ENCODE measurements around the gene UBE2F.

UBE2F gene

DNA sequence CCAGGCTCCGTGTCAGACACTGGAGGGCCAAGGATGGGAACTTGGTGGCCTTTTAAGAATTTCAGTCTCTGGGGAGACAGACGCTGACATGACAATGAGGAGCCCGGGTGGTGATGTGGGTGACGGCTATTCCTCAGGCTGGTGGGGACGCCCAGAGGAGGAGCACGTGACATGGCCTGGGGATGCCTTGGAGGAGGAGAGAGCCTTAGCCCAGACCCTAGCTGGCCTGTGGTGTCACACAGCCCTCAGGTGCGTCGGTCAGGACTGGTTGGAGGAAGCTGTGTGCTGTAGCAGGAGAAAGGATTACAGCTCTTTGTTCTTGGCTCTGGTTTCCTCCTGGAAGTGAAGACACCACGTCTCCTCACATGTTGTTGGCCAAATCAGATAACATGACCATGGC lies 54.0 kb downstream of the UBE2F start:
- no peak overlapping the region for H3K4me3 ChIP-seq (ENCODE audit: low read depth, low read length)
- no peak for DNase-seq (ENCODE audit: low read depth)
- TF ChIP-seq CTCF (IDR thresholded peaks at IDR 0.05; ENCODE audit: low read depth, low read length, missing control alignments): no peak
- in situ Hi-C loops (cut with HindIII; ENCODE audit: low sequenced_read_pairs): no loop called here

DNA sequence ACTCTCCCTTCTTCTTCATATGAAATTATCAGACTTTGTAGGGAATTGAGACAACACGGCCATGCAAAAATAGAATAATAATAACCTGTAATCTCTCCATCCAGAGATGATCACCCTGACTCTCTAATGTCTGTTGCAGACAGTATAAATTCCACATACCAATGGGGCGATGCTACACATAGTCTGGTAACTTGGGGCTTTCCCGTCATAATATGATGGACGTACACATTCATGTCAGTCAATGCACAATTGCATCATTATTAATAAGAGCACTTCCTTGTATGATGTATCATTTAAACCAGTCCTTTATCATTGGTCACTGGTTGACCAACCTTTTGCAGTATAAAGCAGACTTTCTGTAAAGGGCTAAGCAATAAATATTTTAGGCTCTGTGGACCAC lies 54.5 kb downstream of the UBE2F start:
- no peak for DNase-seq (ENCODE audit: low read depth)
- H3K4me3 ChIP-seq (ENCODE audit: low read depth, low read length): no peak overlapping the region
- in situ Hi-C loops (cut with HindIII; ENCODE audit: low sequenced_read_pairs): no loop called here
- TF ChIP-seq CTCF (IDR thresholded peaks at IDR 0.05; ENCODE audit: low read depth, low read length, missing control alignments): no peak

DNA sequence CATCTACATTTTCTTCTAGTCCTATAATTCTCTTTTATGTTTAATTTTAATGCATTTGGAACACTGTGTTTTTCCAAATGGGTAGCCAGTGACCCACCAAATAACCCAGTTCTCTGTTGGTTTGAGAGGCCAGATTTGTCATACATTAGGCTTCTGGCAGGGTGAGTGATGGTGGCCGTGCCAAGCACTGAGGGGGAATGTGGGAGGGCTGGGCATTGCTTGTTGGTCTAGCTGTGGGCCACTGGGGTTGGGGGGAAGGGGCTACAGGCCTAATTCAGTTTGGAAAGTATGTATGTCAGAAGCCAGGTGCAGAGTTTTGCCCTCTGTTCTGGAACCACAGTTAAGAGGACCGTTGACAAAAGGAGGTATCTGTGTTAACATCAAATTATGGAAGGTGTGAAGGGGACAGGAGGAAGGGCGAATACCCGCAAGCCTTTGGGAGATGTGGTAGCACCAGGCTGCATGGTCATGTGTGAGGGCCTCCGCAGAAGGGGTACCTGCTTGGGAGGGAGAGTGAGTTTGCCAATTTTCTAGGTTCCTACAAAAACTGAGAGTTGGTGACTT lies 55.9 kb downstream of the UBE2F start:
- no peak overlapping the region for H3K4me3 ChIP-seq (ENCODE audit: low read depth, low read length)
- in situ Hi-C loops (cut with HindIII; ENCODE audit: low sequenced_read_pairs): no loop called here
- TF ChIP-seq CTCF (IDR thresholded peaks at IDR 0.05; ENCODE audit: low read depth, low read length, missing control alignments): no peak
- no peak for DNase-seq (ENCODE audit: low read depth)

DNA sequence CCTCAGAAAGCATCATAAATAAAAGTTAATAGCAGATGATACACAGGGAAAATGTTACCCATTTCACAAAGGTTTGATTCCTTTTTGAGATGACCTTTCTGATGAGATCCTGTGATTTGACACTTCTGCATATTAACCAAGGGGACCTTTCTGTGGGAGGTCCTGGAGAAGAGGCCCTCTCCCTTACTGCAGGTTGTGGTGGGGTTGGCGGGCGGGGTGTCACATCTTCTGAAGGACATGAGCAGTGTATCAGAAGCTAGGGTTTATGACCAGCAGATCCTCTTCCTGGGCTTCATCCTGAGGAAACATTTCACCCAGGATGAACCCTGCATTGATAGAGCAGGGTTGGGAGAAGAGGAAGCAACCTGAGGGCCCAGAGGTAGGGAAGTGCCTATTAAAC lies 56.8 kb downstream of the UBE2F start:
- H3K4me3 ChIP-seq (ENCODE audit: low read depth, low read length): no peak overlapping the region
- DNase-seq (ENCODE audit: low read depth): no peak
- no peak for TF ChIP-seq CTCF (IDR thresholded peaks at IDR 0.05; ENCODE audit: low read depth, low read length, missing control alignments)
- in situ Hi-C loops (cut with HindIII; ENCODE audit: low sequenced_read_pairs): no loop called here

DNA sequence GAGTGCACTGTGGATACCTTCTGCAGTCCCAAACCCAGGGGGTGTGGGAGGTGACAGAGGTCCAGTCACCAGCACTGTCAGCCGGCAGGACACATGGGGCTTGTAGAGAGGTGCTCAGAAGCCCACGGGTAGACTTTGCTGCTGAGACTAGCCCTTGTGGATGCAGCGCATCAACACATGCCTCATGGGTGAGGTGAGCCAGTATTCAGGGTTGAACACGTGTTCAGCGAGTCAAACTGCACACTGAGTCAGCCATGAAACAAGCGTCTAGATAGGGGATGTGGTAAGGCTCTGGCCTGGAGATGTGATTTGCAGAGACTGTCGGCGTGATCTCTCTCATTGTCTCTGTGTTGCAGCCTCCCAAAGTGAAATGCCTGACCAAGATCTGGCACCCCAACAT lies 58.2 kb downstream of the UBE2F start:
- H3K4me3 ChIP-seq (ENCODE audit: low read depth, low read length): no peak overlapping the region
- TF ChIP-seq CTCF (IDR thresholded peaks at IDR 0.05; ENCODE audit: low read depth, low read length, missing control alignments): no peak
- no peak for DNase-seq (ENCODE audit: low read depth)
- in situ Hi-C loops (cut with HindIII; ENCODE audit: low sequenced_read_pairs): no loop called here

- TF ChIP-seq CTCF (IDR thresholded peaks at IDR 0.05; ENCODE audit: low read depth, low read length, missing control alignments): no peak
- no peak overlapping the region for H3K4me3 ChIP-seq (ENCODE audit: low read depth, low read length)
- DNase-seq (ENCODE audit: low read depth): no peak
- in situ Hi-C loops (cut with HindIII; ENCODE audit: low sequenced_read_pairs): no loop called here
These were observed 59.0 kb downstream of the UBE2F start for GRCh38 chr2:238025741-238026360.

Measured in astrocyte of the cerebellum (primary cell).